HG03103 (cell line): Measurements from ENCODE around the gene MUC5AC.
"Not testable (repeated sequence)": the region's sequence is repeated elsewhere in the genome, so short reads cannot be mapped to it uniquely, and the experiment has no call there.

Experiments used
- ATAC-seq: cut with Tn5 transposase; IDR thresholded peaks from one replicate; pipeline ENCODE4 v1.9.1; 2021; ENCODE audit warnings: low read depth; ENCODE audit not compliant: unreplicated experiment

The MUC5AC gene

DNA sequence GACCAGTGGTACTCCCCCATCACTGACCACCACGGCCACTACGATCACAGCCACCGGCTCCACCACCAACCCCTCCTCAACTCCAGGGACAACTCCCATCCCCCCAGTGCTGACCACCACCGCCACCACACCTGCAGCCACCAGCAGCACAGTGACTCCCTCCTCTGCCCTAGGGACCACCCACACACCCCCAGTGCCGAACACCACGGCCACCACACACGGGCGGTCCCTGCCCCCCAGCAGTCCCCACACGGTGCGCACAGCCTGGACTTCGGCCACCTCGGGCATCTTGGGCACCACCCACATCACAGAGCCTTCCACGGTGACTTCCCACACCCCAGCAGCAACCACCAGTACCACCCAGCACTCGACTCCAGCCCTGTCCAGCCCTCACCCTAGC, 89.3 kb downstream of the MUC5AC start:
- ATAC-seq: not testable (repeated sequence)

DNA sequence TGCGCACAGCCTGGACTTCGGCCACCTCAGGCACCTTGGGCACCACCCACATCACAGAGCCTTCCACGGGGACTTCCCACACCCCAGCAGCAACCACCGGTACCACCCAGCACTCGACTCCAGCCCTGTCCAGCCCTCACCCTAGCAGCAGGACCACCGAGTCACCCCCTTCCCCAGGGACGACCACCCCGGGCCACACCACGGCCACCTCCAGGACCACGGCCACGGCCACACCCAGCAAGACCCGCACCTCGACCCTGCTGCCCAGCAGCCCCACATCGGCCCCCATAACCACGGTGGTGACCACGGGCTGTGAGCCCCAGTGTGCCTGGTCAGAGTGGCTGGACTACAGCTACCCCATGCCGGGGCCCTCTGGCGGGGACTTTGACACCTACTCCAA, 91.2 kb downstream of the MUC5AC start:
- ATAC-seq: not testable (repeated sequence)

DNA sequence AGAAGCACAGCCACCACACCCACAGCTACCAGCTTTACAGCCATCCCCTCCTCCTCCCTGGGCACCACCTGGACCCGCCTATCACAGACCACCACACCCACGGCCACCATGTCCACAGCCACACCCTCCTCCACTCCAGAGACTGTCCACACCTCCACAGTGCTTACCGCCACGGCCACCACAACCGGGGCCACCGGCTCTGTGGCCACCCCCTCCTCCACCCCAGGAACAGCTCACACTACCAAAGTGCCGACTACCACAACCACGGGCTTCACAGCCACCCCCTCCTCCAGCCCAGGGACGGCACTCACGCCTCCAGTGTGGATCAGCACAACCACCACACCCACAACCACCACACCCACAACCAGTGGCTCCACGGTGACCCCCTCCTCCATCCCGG, 92.7 kb downstream of the MUC5AC start:
- ATAC-seq: not testable (repeated sequence)
